ENCODE data around the gene KCNK15.

Gene KCNK15

GRCh38 chr20:44781791-44782190 lies 36.1 kb downstream of the KCNK15 start:
- TF ChIP-seq REST (IDR thresholded peaks at IDR 0.05; ENCODE audit: insufficient read depth in 1 of 2, low read depth in 2 of 2, low read length in 2 of 2) (no peak), POLR2AphosphoS5 (IDR thresholded peaks at IDR 0.05; ENCODE audit: low read depth, low read length) (no peak), FOXP2 (optimal IDR thresholded peaks at IDR 0.05; ENCODE audit: borderline replicate concordance, extremely low read depth, extremely low read length, insufficient read depth) (no peak), SIN3A (IDR thresholded peaks at IDR 0.05; ENCODE audit: borderline replicate concordance, insufficient read depth, low read length) (no peak), TAF1 (IDR thresholded peaks at IDR 0.05; ENCODE audit: borderline replicate concordance, insufficient read depth, low read length) (no peak)

- no peak for TF ChIP-seq REST (IDR thresholded peaks at IDR 0.05; ENCODE audit: insufficient read depth in 1 of 2, low read depth in 2 of 2, low read length in 2 of 2)
- TF ChIP-seq TAF1 (IDR thresholded peaks at IDR 0.05; ENCODE audit: borderline replicate concordance, insufficient read depth, low read length), result no peak
- TF ChIP-seq POLR2AphosphoS5 (IDR thresholded peaks at IDR 0.05; ENCODE audit: low read depth, low read length), result no peak
- no peak for TF ChIP-seq SIN3A (IDR thresholded peaks at IDR 0.05; ENCODE audit: borderline replicate concordance, insufficient read depth, low read length)
- TF ChIP-seq FOXP2 (optimal IDR thresholded peaks at IDR 0.05; ENCODE audit: borderline replicate concordance, extremely low read depth, extremely low read length, insufficient read depth), result no peak
Measured at GRCh38 chr20:44784688-44785087, 39.0 kb downstream of the KCNK15 start.

GRCh38 chr20:44785768-44786167 lies 40.1 kb downstream of the KCNK15 start:
- no peak for TF ChIP-seq POLR2AphosphoS5 (IDR thresholded peaks at IDR 0.05; ENCODE audit: low read depth, low read length)
- TF ChIP-seq TAF1 (IDR thresholded peaks at IDR 0.05; ENCODE audit: borderline replicate concordance, insufficient read depth, low read length), result no peak
- TF ChIP-seq FOXP2 (optimal IDR thresholded peaks at IDR 0.05; ENCODE audit: borderline replicate concordance, extremely low read depth, extremely low read length, insufficient read depth), result no peak
- TF ChIP-seq SIN3A (IDR thresholded peaks at IDR 0.05; ENCODE audit: borderline replicate concordance, insufficient read depth, low read length), result no peak
- no peak for TF ChIP-seq REST (IDR thresholded peaks at IDR 0.05; ENCODE audit: insufficient read depth in 1 of 2, low read depth in 2 of 2, low read length in 2 of 2)

GRCh38 chr20:44787299-44787698 lies 41.6 kb downstream of the KCNK15 start:
- no peak for TF ChIP-seq FOXP2 (optimal IDR thresholded peaks at IDR 0.05; ENCODE audit: borderline replicate concordance, extremely low read depth, extremely low read length, insufficient read depth)
- TF ChIP-seq REST (IDR thresholded peaks at IDR 0.05; ENCODE audit: insufficient read depth in 1 of 2, low read depth in 2 of 2, low read length in 2 of 2), result no peak
- TF ChIP-seq TAF1 (IDR thresholded peaks at IDR 0.05; ENCODE audit: borderline replicate concordance, insufficient read depth, low read length), result no peak
- no peak for TF ChIP-seq POLR2AphosphoS5 (IDR thresholded peaks at IDR 0.05; ENCODE audit: low read depth, low read length)
- TF ChIP-seq SIN3A (IDR thresholded peaks at IDR 0.05; ENCODE audit: borderline replicate concordance, insufficient read depth, low read length), result no peak

All from PFSK-1 (cell line).